Endometrium (tissue), 2 donors: ENCODE data around the gene PKD1L1.
"Not testable (repeated sequence)": the region's sequence is repeated elsewhere in the genome, so short reads cannot be mapped to it uniquely, and the experiment has no call there.

Experiments used
- FAIRE-seq: peaks from 2 replicates; lab custom pipeline; 2012; peaks lifted over from hg19 to GRCh38; lab: Jason Lieb, UNC
- donor health status: control.
- donor health status: control.

The PKD1L1 gene

GRCh38 chr7:47765373-47765979 lies 182.8 kb downstream of the PKD1L1 start:
- FAIRE-seq, result no peak

- no peak for FAIRE-seq
Measured at GRCh38 chr7:47764746-47765145, 183.5 kb downstream of the PKD1L1 start.

GRCh38 chr7:47763063-47763974 lies 184.9 kb downstream of the PKD1L1 start:
- FAIRE-seq, result peak; percentile 91

GRCh38 chr7:47762746-47763062 lies 185.6 kb downstream of the PKD1L1 start:
- no peak for FAIRE-seq

GRCh38 chr7:47762207-47762606 lies 186.1 kb downstream of the PKD1L1 start:
- FAIRE-seq, result no peak

GRCh38 chr7:47759056-47759706 lies 189.1 kb downstream of the PKD1L1 start:
- FAIRE-seq, result no peak

- no peak for FAIRE-seq
Measured at GRCh38 chr7:47758546-47758945, 189.7 kb downstream of the PKD1L1 start.

GRCh38 chr7:47757921-47758411 lies 190.3 kb downstream of the PKD1L1 start:
- peak; percentile 77 for FAIRE-seq

- FAIRE-seq, result no peak
Measured at GRCh38 chr7:47756636-47757035, 191.6 kb downstream of the PKD1L1 start.

GRCh38 chr7:47755248-47755647 lies 193.0 kb downstream of the PKD1L1 start:
- no peak for FAIRE-seq

- FAIRE-seq, result not testable (repeated sequence)
Measured at GRCh38 chr7:47751724-47752123, 196.5 kb downstream of the PKD1L1 start.

- no peak for FAIRE-seq
Measured at GRCh38 chr7:47751043-47751442, 197.2 kb downstream of the PKD1L1 start.

- FAIRE-seq, result no peak
Measured at GRCh38 chr7:47748041-47748440, 200.2 kb downstream of the PKD1L1 start.

- FAIRE-seq, result no peak
Measured at GRCh38 chr7:47747160-47747559, 201.1 kb downstream of the PKD1L1 start.

GRCh38 chr7:47746468-47746867 lies 201.8 kb downstream of the PKD1L1 start:
- no peak for FAIRE-seq

GRCh38 chr7:47744883-47745282 lies 203.4 kb downstream of the PKD1L1 start:
- FAIRE-seq, result no peak

- peak; percentile 12 for FAIRE-seq
Measured at GRCh38 chr7:47743965-47744591, 204.2 kb downstream of the PKD1L1 start.

GRCh38 chr7:47741984-47742383 lies 206.3 kb downstream of the PKD1L1 start:
- no peak for FAIRE-seq

GRCh38 chr7:47739891-47740290 lies 208.4 kb downstream of the PKD1L1 start:
- FAIRE-seq, result no peak

GRCh38 chr7:47739301-47739875 lies 208.9 kb downstream of the PKD1L1 start:
- FAIRE-seq, result no peak

GRCh38 chr7:47738563-47739166 lies 209.6 kb downstream of the PKD1L1 start:
- no peak for FAIRE-seq

GRCh38 chr7:47737601-47738000 lies 210.7 kb downstream of the PKD1L1 start:
- no peak for FAIRE-seq
